Brain pericyte (primary cell): Measurements from ENCODE around the gene ZNF835.
"Not testable (repeated sequence)": the region's sequence is repeated elsewhere in the genome, so short reads cannot be mapped to it uniquely, and the experiment has no call there.

Experiments used
- DNase-seq: peaks from one replicate; pipeline ENCODE4 v3.0.0-alpha.2; 2012; ENCODE audit warnings: low read depth, low spot score

ZNF835 gene

DNA sequence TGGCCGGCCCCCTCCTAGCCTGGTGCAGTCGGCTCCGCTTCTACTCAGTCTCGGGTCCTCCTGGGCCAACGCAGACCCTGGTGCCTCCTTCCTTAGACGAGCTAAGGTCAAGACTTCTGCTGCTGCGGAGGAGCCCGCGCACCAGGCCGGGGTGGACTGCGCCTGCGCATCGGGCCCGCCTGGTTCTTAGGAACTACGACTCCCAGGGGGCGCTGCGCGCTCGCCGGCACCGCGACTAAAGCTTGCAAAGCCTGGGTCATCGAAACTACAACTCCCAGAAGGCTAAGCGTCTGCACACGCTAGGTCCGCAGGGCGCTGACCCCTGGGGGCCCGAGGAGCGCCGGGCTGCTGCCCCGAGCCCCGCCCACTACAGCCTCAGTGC lies at the start of gene ZNF835:
TSS of gene ZNF835 (minus strand) at position 145 of the 382 bp plus-strand sequence. CDS start 6,559 bp downstream, outside the sequence.
- no peak for DNase-seq

DNA sequence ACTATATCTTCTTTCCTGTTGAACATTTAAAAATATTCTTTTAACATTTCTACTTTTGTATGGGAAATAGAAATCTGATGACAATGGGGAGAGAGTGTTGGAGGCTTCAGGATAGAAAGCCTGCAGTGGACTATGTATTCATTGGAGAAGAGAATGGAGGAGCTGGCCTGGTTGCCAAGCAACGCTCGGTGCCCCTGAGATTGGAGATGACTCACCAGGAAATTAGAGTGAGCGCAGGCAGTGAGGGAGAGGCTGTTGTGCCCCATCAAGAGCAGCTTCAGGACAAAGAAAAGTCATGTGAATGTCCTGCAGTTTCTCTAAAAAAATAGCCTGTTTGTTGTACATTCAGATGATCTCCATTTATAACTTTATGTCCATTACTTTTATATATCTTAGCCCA lies 48.7 kb upstream of the ZNF835 start:
- DNase-seq = no peak

DNA sequence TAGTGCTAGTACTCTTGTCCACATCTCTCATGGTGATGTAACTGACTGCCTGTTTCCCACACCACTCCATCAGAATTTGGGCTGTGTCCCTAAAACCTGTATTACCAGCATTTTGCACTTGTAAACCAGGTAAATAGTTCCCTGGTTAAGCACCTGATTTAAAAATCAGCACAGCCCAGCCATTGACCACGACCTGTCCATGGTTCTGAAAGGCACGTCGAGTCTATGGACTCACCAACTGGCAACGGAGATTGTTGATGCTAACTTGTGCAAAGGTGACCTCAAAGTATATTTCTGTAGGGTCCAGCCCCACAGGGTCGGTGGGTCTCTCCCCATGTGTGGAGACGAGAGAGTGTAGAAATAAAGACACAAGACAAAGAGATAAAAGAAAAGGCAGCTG lies 46.7 kb upstream of the ZNF835 start:
- DNase-seq = no peak

DNA sequence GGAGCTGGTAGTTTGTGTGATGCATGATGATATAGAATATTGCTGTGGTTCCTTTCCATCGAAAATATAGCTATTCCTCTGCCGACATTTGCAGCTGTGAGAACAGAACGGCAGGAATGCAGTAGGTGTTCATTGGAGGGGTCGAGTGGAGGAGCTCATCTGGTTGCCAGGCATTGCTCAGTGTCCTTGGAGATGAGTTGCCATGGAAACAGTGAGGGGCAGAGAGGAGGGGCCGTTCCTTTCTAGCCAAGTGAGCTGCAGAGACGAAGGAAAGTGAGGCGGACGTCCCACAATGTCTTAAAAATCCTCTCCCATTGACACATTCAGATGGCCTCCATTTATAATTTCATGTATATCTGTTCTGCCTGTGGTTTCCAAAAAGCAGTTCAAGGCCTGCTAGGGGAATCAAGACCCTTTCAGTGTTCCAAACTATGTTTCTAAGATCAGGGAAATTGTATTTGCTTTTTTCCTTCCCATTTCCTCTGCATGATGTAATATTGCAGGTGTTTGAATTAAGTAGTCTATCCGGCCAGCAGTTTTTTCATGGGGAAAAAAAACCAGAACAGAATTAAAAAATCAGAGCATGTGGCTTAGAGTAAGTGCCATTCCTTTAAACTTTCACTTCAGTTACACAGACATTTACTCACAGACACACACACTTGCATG lies 41.2 kb upstream of the ZNF835 start:
- no peak for DNase-seq

DNA sequence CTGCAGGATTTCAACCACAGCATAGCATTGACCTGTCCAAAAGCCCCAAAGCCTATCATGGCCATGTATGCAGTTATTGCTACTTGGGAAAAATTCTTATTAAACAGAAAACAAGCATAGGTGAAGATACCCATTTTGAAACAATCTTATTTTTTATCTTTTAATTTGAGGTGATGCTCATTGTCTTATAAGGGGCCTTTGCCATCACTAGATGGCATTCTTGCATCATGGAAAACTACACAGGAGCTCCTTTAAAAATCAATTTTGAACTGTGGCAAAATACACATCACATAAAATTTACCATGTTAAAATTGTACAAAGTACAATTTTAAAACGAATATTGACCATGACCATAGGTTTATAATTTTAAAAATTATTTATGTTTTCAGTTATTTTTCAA lies 38.9 kb upstream of the ZNF835 start:
- no peak for DNase-seq

DNA sequence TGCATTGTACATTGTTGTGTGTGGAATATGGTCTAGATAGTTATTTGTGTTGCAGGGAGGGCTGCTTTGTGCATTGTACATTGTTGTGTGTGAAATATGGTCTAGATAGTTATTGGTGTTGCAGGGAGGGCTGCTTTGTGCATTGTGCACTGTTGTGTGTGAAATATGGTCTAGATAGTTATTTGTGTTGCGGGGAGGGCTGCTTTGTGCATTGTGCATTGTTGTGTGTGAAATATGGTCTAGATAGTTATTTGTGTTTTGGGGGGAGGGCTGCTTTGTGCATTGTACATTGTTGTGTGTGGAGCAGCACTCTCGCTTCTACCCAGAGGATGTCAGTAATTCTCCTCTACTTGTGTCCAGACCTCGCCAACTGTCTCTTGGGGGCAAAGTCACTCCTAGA lies 36.3 kb upstream of the ZNF835 start:
- DNase-seq = no peak

DNA sequence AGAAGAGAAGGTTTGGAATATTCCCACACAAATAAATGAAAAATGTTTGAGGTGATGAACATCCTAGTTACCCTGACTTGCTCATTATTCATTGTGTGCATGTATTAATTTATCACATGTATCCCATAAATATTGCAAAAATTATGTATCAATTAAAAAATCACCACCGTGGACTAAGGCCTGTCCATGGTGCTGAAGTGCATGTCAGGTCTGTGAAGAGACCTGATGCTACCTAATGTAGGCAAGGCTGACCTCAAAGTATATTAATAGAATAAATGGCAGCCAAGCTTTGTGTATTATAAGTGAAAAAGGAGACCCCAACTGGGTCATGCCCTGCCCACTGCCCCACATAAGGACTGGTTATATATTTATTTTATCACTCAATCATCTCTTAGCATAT lies 34.4 kb upstream of the ZNF835 start:
- no peak for DNase-seq

DNA sequence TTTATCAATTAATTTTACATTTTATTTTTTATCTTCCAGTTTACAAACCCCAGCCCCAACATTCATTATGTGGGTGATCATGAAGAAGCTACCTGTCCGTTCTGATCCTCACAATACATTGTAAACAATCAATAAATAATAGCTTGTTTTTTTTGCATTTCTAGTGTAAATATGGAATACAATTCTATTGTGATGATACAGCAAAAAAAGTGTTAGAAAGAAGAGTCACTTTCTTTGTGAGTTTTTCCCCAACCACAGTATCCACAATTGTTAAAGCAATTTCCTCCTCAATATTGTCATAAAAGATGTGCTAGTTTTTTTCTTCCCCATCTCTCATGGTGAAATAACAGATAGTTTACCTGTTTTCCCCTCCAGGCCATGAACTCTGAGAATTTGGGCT lies 30.3 kb upstream of the ZNF835 start:
- DNase-seq = no peak

DNA sequence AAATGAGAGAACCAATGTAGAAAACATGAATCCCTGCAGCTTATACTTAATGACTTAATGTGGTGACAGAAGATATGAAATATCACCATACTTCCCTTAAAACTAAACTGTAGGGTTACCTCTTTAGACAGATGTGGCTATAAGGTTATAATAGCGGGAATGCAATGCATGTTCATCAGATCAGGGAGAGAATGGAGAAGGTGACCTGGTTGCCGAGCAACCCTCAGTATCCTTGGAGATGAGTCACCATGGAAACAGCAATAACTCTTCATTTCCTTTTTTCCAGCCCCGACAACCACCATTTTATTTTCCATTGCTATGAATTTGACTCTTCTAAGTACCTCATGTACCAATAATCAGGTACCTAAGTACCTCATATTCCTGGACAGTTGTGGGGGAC lies 28.0 kb upstream of the ZNF835 start:
- no peak for DNase-seq

DNA sequence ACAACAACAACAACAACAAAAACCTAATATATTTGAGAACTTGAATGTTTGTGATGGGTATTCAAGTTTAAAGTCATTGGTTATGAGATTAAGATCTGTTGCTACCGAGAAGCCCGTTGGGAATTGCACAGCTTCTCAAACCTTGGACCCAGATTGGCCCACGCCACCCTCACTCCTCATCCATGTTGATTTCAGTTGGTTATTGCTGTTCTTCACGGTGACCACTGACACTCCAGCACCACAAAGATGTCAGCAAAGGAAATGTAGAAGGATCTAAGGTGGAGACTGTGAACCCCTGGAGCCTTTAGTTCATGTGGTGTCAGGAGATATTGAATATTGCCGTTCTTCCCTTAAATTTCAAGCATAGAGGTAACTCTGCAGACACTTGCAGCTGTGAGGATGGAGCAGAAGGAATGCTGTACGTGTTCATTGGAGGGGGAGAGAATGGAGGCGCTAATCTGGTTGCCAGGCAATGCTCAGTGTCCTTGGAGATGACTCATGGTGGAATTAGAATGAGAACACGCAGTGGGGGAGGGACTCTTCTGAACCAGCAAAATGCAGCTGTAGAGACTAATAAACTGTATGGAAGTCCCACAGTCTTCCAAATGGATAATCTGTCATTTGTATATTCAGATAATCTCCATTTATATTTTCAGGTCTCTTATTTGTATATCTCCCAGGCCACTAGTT lies 20.8 kb upstream of the ZNF835 start:
- DNase-seq = no peak

DNA sequence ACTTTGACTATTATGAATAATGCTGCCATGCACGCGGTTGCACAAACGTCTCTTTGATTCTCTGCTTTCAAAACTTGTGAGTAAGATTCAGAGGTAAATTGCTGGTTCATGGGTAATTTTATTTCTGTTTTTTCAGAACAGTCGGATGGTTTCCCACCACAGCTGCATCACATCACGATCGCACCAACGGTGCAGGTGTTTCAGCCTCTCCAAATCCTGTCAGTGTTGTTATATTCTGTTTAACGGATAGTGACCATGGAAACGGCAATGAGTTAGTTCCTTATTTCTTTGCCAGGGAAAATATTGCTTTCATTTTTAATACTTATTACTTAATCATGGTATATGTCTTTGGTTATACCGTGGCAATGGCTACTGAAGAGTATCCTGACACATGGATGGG lies 19.1 kb upstream of the ZNF835 start:
- DNase-seq = no peak

DNA sequence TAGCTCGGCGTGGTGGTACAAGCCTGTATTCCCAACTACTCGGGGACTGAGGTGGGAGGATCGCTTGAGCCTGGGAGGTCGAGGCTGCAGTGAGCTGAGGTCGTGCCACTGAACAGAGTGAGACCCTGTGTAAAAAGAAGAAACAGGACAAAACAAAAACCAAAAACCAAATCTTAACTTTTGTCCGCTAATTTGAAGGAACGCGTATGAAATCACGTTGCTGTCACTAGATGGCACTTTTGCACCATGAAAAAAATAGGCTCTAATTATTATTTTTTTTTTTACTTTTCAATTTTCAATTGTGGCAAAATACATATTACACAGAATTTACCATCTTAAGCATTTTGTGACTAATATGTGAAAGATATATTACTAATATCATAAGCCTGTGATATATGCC lies 17.6 kb upstream of the ZNF835 start:
- no peak for DNase-seq

DNA sequence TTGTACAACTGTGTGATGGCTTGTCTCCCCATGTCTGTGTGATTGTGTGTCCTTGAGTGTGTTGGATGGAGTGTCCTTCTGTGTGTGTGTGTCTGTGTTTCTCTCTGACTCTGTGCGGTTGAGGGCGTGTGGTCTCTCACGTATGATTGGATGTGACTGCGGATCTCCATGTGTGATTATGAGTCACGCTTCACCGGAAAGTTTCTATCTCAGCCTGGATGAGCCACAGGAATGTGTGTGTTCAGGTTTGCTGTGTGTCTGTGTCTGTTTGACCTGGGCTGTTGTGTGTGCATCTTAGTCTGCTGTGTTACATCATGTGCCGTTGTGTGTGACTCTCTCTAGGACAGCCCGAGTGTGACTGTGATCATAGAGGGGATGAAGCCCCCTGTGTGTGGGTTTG lies 15.5 kb upstream of the ZNF835 start:
- no peak for DNase-seq

DNA sequence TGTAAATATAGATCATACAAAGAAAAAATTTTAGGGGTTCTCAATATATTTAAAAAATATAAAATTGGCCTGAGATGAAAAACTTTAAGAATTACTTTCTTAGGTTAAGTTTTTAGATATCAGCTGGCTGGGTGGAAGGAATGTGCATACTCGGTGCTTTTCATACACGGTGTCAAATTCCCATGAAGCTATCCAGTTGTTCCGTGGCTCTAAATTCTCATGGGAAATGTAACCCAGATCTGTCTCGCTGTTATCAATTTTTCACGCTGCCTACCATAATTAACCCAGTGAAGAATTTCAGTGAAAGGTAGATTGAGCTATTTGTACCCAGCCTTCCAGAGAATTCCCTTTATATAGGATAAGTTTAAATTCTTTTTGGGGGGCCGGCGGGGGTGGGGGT lies 11.6 kb upstream of the ZNF835 start:
- DNase-seq = no peak

DNA sequence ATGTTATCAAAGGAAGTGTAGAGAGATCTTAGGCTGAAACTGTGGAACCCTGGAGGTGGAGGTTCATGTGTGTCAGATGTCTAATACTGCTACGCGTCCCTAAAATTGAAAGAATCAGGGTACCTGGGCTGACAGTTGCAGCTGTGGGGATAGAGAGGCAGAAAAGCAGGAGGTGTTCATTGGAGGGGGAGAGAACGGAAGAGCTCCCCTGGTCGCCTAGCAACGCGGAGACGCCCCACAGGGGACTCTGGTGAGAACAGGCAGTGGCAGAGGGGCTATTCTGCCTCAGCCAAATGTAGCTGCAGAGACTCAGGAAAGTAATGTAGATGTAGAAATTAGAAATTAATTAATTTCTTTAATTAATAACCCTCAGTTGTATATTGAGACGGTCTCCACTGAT lies 10.1 kb upstream of the ZNF835 start:
- no peak for DNase-seq

DNA sequence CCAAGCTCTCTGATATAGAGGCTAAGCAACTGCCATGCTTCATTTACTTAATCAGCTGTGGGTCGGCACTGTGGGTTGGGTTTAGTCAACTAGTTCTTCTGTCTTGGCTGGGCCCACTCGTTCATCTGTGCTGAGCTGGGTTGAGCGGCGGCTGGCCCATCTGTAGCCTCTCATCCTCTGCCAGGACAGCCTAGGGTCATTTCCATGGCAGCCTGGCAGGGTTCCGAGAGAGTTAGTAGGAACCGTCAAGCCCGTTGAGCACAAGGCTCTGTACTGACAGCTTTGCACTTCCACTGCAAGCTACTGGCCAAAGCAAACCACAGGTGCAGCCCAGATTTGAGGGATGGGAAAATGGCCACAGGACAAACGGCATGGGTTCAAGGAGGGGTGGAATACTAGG lies 6.6 kb upstream of the ZNF835 start:
- no peak for DNase-seq

DNA sequence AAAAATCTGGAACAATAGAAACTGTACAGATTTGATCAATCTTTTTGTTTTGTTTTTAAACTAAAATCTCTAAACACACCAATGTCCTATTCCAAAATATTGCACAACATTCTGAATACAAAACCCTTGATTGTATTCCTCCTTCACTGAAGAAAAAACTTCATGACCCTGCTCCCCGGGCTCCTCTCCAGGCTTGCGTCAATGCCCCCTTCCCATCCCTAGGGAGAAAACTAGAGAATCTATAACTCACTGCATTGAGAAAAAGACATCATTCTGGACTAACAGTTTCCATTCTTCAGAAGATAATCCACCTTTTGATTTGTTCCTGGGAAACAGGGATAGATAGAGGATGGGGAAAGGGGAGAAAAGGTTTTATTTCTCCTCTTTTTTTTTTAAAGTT lies 1.1 kb upstream of the ZNF835 start:
- DNase-seq = not testable (repeated sequence)

DNA sequence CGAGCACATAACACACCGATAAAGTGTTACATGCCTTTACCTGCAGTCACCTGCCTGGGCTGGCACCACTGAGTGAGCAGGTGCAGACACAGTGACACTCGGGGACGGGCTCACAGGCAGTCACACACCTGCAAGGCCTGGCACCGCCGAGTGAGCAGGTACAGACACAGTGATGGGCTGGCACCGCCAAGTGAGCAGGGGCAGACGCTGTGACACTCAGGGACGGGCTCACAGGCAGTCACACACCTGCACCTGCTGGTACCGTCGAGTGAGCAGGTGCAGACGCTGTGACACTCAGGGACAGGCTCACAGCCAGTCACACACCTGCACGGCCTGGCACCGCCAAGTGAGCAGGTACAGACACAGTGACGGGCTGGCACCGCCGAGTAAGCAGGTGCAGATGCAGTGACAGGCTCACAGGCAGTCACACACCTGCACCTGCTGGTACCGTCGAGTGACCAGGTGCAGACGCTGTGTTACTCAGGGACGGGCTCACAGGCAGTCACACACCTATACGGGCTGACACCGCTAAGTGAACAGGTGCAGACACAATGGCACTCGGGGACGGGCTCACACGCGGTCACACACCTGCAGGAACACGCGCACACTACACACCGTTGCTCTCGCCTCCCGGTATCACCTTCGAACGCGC lies 470 bp downstream of the ZNF835 start:
- no peak for DNase-seq

DNA sequence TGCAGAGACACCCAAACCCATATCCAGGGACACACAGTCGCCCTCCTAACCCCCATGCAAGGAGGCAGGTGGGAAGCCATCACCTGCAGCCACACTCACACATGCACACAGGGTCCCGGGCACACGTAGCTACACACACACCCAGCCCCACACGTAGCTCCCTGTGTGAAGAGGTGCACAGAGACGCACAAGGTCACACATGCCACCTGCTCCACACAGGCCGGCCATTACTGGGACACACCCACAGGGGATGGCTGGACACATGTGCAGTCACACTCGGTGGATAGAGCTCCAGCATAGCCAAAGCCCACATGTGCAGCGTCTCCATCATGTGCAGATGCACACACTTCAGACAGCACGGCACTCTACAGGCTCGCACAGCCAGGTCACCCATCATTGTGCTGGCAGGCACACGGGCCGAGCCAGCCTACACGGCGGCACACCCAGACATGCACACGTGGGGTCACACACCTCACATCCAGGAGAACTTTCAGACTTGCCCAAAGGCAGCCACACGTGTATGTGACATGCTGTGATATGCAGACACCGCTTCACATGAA lies 1.1 kb downstream of the ZNF835 start:
- DNase-seq = no peak

DNA sequence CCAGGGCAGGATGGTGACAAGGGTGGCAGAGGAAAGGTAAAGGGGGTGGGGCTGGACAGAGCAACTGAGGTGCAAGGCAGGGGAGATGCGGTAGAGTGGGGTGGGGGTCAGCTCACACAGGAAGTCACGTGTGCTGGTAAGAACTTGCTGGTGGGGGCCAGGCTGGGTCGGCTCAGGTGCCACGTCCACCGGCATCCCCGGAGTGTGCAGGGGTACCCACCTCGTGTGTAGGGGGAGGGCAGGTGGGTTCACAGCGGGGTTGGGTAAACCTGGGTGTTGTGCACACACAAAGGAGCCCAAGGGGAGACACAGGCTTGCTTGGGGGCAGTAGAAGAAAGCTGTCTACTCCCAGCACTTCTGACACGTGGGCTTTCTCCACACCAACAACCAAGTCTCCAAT lies 2.9 kb downstream of the ZNF835 start:
- DNase-seq = no peak

DNA sequence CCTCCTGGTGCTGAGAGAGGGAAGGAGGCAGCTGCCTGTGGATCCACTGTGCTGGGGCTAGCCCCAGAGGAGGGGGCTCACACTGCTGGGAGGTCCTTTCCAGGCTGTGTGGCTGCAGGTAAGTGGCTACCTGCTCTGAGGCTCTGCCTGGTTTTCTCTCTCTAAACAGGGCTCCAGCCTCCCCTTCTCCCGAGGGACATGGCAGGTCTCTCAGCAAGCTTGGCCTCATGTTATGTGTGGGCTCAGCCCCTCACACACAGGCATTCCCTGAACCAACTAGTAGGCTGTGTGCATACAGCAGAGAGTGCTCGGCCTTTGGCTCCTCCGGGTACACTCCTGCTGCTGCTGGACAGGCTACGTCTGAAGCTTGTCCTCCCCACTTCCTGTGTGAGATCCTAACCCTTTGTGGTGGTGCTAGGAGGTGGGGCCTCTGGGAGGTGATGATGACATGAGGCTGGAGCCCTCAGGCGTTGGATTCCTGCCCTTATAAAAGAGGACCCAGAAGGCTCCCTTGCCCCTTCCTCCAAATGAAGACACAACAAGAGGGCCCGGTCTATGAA lies 4.2 kb downstream of the ZNF835 start:
- DNase-seq = no peak

DNA sequence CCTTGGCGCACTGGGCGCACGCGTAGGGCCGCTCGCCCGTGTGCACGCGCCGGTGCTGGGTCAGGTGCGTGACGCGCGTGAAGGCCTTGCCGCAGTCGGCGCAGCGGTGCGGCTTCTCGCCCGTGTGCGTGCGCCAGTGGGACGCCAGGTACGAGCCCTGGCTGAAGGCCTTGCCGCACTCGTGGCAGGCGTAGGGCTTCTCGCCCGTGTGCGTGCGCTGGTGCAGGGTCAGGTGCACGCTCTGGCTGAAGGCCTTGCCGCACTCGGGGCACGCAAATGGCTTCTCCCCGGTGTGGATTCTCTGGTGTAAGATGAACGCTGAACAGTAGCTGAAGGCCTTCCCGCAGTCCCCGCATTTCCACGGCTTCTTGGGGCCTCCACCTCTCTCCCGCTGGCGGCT lies 7.0 kb downstream of the ZNF835 start:
- DNase-seq = no peak
